HepG2 (cell line): Measurements from ENCODE around the gene ELP5. TPM values are rescaled to one million over a fixed set of nuclear protein-coding genes. Genes with fewer than 3 reads are reported as not detected.

Experiments
- ARNT ChIP-seq: fragments of 450-650 bp; IDR thresholded peaks from 2 replicates; pipeline ENCODE4 v1.6.1; 2017
- CTCF ChIP-seq: sonication (generic); formaldehyde crosslinking; IDR thresholded peaks from 2 replicates; pipeline ENCODE4 v1.5.0; 2020; ENCODE audit warnings: mild to moderate bottlenecking, missing genetic modification reagents, moderate library complexity
- DNMT3B ChIP-seq: conservative IDR thresholded peaks from 2 replicates; pipeline ENCODE4 v1.6.1; 2016; ENCODE audit warnings: missing biosample characterization, control low read depth
- DR1 ChIP-seq: sonication (generic); formaldehyde crosslinking; IDR thresholded peaks from 2 replicates; pipeline ENCODE4 v1.8.0; 2021; ENCODE audit warnings: mild to moderate bottlenecking, missing genetic modification reagents, inconsistent platforms
- FOXC1 ChIP-seq: sonication (generic); formaldehyde crosslinking; IDR thresholded peaks from 2 replicates; pipeline ENCODE4 v1.8.0; 2022; ENCODE audit warnings: mild to moderate bottlenecking, missing genetic modification reagents, borderline replicate concordance
- GFI1 ChIP-seq: sonication (generic); formaldehyde crosslinking; IDR thresholded peaks from 2 replicates; pipeline ENCODE4 v1.5.0; 2020; ENCODE audit warnings: missing genetic modification reagents, mild to moderate bottlenecking, borderline replicate concordance
- IKZF5 ChIP-seq: IDR thresholded peaks from 2 replicates; pipeline ENCODE4 v1.6.1; 2018; ENCODE audit warnings: missing genetic modification reagents, mild to moderate bottlenecking, missing compliant biosample characterization
- JDP2 ChIP-seq: sonication (generic); formaldehyde crosslinking; IDR thresholded peaks from 2 replicates; pipeline ENCODE4 v1.8.1; 2022; ENCODE audit warnings: missing genetic modification reagents, borderline replicate concordance
- MXI1 ChIP-seq: IDR thresholded peaks from 3 replicates; pipeline ENCODE4 v1.6.1; 2012; ENCODE audit warnings: low read depth, low read length, inconsistent platforms, borderline replicate concordance
- NCOA2 ChIP-seq: sonication (generic); formaldehyde crosslinking; IDR thresholded peaks from 2 replicates; pipeline ENCODE4 v1.8.0; 2022; ENCODE audit warnings: inconsistent platforms
- NR1H2 ChIP-seq: sonication (generic); formaldehyde crosslinking; IDR thresholded peaks from 2 replicates; pipeline ENCODE4 v1.8.1; 2022; ENCODE audit warnings: low read depth, missing genetic modification reagents, borderline replicate concordance
- RARG ChIP-seq: sonication (generic); formaldehyde crosslinking; IDR thresholded peaks from 2 replicates; pipeline ENCODE4 v1.4.0; 2020; ENCODE audit warnings: low read depth, mild to moderate bottlenecking, missing genetic modification reagents
- SP5 ChIP-seq: IDR thresholded peaks from 2 replicates; pipeline ENCODE4 v1.6.1; 2016; ENCODE audit warnings: low read depth, borderline replicate concordance
- SRY ChIP-seq: sonication (generic); formaldehyde crosslinking; IDR thresholded peaks from 2 replicates; pipeline ENCODE4 v1.8.0; 2022; ENCODE audit warnings: mild to moderate bottlenecking, missing genetic modification reagents
- ZBTB1 ChIP-seq: sonication (generic); formaldehyde crosslinking; IDR thresholded peaks from 2 replicates; pipeline ENCODE4 v1.4.0; 2020; ENCODE audit warnings: missing genetic modification reagents, borderline replicate concordance
- ZFP91 ChIP-seq: sonication (generic); formaldehyde crosslinking; IDR thresholded peaks from 2 replicates; pipeline ENCODE4 v1.9.0; 2022; ENCODE audit warnings: missing genetic modification reagents, mild to moderate bottlenecking, borderline replicate concordance
- ZMYM3 ChIP-seq: sonication (generic); formaldehyde crosslinking; IDR thresholded peaks from 2 replicates; pipeline ENCODE4 v1.5.1; 2020; ENCODE audit warnings: mild to moderate bottlenecking, missing genetic modification reagents
- ZNF138 ChIP-seq: sonication (generic); formaldehyde crosslinking; IDR thresholded peaks from 2 replicates; pipeline ENCODE4 v1.5.0; 2020; ENCODE audit warnings: mild to moderate bottlenecking, low read depth, missing genetic modification reagents
- ZNF180 ChIP-seq: sonication (generic); formaldehyde crosslinking; IDR thresholded peaks from 2 replicates; pipeline ENCODE4 v1.4.0; 2020; ENCODE audit warnings: low read depth, missing genetic modification reagents, borderline replicate concordance
- ZNF337 ChIP-seq: sonication (generic); formaldehyde crosslinking; IDR thresholded peaks from 2 replicates; pipeline ENCODE4 v1.5.1; 2020; ENCODE audit warnings: missing genetic modification reagents, low read depth, mild to moderate bottlenecking, borderline replicate concordance
- ZNF33A ChIP-seq: sonication (generic); formaldehyde crosslinking; IDR thresholded peaks from 2 replicates; pipeline ENCODE4 v1.5.1; 2020; ENCODE audit warnings: missing genetic modification reagents, mild to moderate bottlenecking, moderate library complexity, borderline replicate concordance
- ZNF563 ChIP-seq: sonication (generic); formaldehyde crosslinking; IDR thresholded peaks from 2 replicates; pipeline ENCODE4 v1.8.0; 2022; ENCODE audit warnings: mild to moderate bottlenecking, moderate library complexity, missing genetic modification reagents
- ZNF672 ChIP-seq: sonication (generic); formaldehyde crosslinking; IDR thresholded peaks from 2 replicates; pipeline ENCODE4 v1.8.1; 2022; ENCODE audit warnings: missing genetic modification reagents
- ZUFSP ChIP-seq: sonication (generic); formaldehyde crosslinking; IDR thresholded peaks from 2 replicates; pipeline ENCODE4 v1.9.0; 2021; ENCODE audit warnings: missing genetic modification reagents, mild to moderate bottlenecking, borderline replicate concordance
- polyA plus RNA-seq, 8 experiments: library from polyadenylated mRNA; depleted of rRNA in 3 of 8; stranded (reverse) in 7 of 8; unstranded in 1 of 8; fragments of >200 nt; fragmentation: Illumina TruSeq in 4 of 8; extraction: Trizol in 4 of 8; gene quantifications; 2 replicates each; pipeline versions ENCODE4 v1.2.1 to v1.2.3, GENCODE V29; 2011 to 2016; ENCODE audit warnings: low read depth in 4 of 8, missing spikeins in 1 of 8, mixed read lengths in 1 of 8; ENCODE audit not compliant: insufficient read depth in 1 of 8
- total RNA-seq, 5 experiments: library from RNA; depleted of rRNA; stranded (reverse); fragments of >200 nt; fragmentation: Illumina TruSeq; extraction: Trizol; gene quantifications; 2 replicates each; pipeline ENCODE4 v1.2.3, GENCODE V29; 2016; ENCODE audit warnings: low read depth in 1 of 5

Gene ELP5
- total and polyA plus RNA-seq, 2 of the 13 experiments (the other 11 are each of a cell fraction or from before 2014, with no cell fraction given): 67.6 to 69.8 TPM

- peak; percentile 82 for TF ChIP-seq IKZF5 (CRISPR knock-in tag)
- peak; percentile 83 for TF ChIP-seq ZFP91 (CRISPR knock-in tag)
- TF ChIP-seq RARG: no peak
- peak; percentile 21; the same call in 1 of the 2 replicates for TF ChIP-seq NCOA2
- peak; percentile 25; the same call in 1 of the 2 replicates for TF ChIP-seq FOXC1
- no peak for TF ChIP-seq GFI1 (CRISPR knock-in tag)
- peak; percentile 92; the same call in 1 of the 2 replicates for TF ChIP-seq ZNF337 (CRISPR knock-in tag)
- no peak for TF ChIP-seq ZNF563 (CRISPR knock-in tag)
- TF ChIP-seq ZUFSP (CRISPR knock-in tag): no peak
- TF ChIP-seq ARNT: no peak
- 0 out of 2 replicates have a peak, but pooled peaks have one; percentile 8 for TF ChIP-seq CTCF
- TF ChIP-seq DNMT3B (CRISPR knock-in tag): no peak; the same call in 1 of the 2 replicates
- no peak for TF ChIP-seq ZNF180 (CRISPR knock-in tag)
- TF ChIP-seq SP5: no peak
- TF ChIP-seq ZNF33A (CRISPR knock-in tag): no peak
- TF ChIP-seq MXI1: peak; percentile 89; the same call in 2 of the 3 replicates
- 0 out of 2 replicates have a peak, but pooled peaks have one; percentile 1 for TF ChIP-seq ZMYM3 (CRISPR knock-in tag)
- no peak for TF ChIP-seq ZBTB1 (CRISPR knock-in tag)
- TF ChIP-seq NR1H2: no peak
- no peak for TF ChIP-seq JDP2 (CRISPR knock-in tag)
- TF ChIP-seq ZNF672 (CRISPR knock-in tag): no peak
- TF ChIP-seq ZNF138 (CRISPR knock-in tag): 0 out of 2 replicates have a peak, but pooled peaks have one; percentile 10
- no peak for TF ChIP-seq DR1 (CRISPR knock-in tag)
- peak; percentile 92 for TF ChIP-seq SRY
Observed at GRCh38 chr17:7219812-7220592, 32.0 kb upstream of the ELP5 start, which contains the start of the genes ACADVL and DLG4 (continued).
